C4-2B (cell line): Measurements from ENCODE around the gene XPNPEP1.

Experiments
- H3K27ac ChIP-seq: fragments of 450-650 bp; 2 replicates; pipeline ENCODE4 v1.5.1; 2017
- CTCF ChIP-seq: fragments of 450-650 bp; conservative IDR thresholded peaks from 2 replicates; pipeline ENCODE4 v1.5.1; 2017; ENCODE audit warnings: mild to moderate bottlenecking
- ZFX ChIP-seq: fragments of 450-650 bp; IDR thresholded peaks from 2 replicates; pipeline ENCODE4 v1.6.1; 2017

Gene XPNPEP1

GRCh38 chr10:109894516-109894915 is 28.8 kb downstream of the XPNPEP1 start:
- peak overlapping the region; percentile 1; the same call in 1 of the 2 replicates for H3K27ac ChIP-seq
- TF ChIP-seq CTCF (no peak), ZFX (no peak)

- TF ChIP-seq CTCF: no peak
- no peak for TF ChIP-seq ZFX
- H3K27ac ChIP-seq: no peak overlapping the region
Observed at GRCh38 chr10:109893386-109893785, 29.9 kb downstream of the XPNPEP1 start.

- H3K27ac ChIP-seq: no peak overlapping the region
- TF ChIP-seq CTCF (no peak), ZFX (no peak)
Observed at GRCh38 chr10:109892931-109893330, 30.4 kb downstream of the XPNPEP1 start.

- no peak overlapping the region for H3K27ac ChIP-seq
- TF ChIP-seq ZFX: no peak
- no peak for TF ChIP-seq CTCF
Observed at GRCh38 chr10:109892117-109892516, 31.2 kb downstream of the XPNPEP1 start.

- TF ChIP-seq CTCF: no peak
- TF ChIP-seq ZFX: no peak
- H3K27ac ChIP-seq: no peak overlapping the region
Observed at GRCh38 chr10:109891105-109891504, 32.2 kb downstream of the XPNPEP1 start.

- no peak overlapping the region for H3K27ac ChIP-seq
- TF ChIP-seq ZFX: no peak
- TF ChIP-seq CTCF: no peak
Observed at GRCh38 chr10:109889867-109890266, 33.4 kb downstream of the XPNPEP1 start.

- TF ChIP-seq CTCF: no peak
- no peak for TF ChIP-seq ZFX
- H3K27ac ChIP-seq: no peak overlapping the region
Observed at GRCh38 chr10:109887776-109888175, 35.5 kb downstream of the XPNPEP1 start.
